DND-41 (cell line): ENCODE data around the gene GBE1.

Source experiments
- ATAC-seq: fragments of 200-7000 bp; cut with Tn5 transposase; 3 replicates; pipeline ENCODE4 v1.9.1; 2021; ENCODE audit warnings: low read depth; ENCODE audit not compliant: insufficient read depth
- DNase-seq: peaks from one replicate; pipeline ENCODE4 v3.0.0-alpha.2; 2020
- H2AFZ ChIP-seq: 2 replicates; pipeline ENCODE4 v1.6.0; 2012; ENCODE audit warnings: low read depth, low read length
- H3K27ac ChIP-seq: 2 replicates; pipeline ENCODE4 v1.5.1; 2012; ENCODE audit warnings: low read length, inconsistent platforms
- H3K27me3 ChIP-seq: fragments of 200-600 bp; sonication (generic); 2 replicates; pipeline ENCODE4 v1.6.0; 2012; ENCODE audit warnings: low read length, mild to moderate bottlenecking, inconsistent platforms; ENCODE audit not compliant: insufficient read depth, poor library complexity
- H3K36me3 ChIP-seq: 2 replicates; pipeline ENCODE4 v1.5.1; 2012; ENCODE audit warnings: low read length, inconsistent platforms; ENCODE audit not compliant: insufficient read depth
- H3K4me1 ChIP-seq: 2 replicates; pipeline ENCODE4 v1.5.1; 2012; ENCODE audit warnings: mild to moderate bottlenecking, low read length; ENCODE audit not compliant: insufficient read depth
- H3K4me2 ChIP-seq: 2 replicates; pipeline ENCODE4 v1.6.0; 2012; ENCODE audit warnings: mild to moderate bottlenecking, moderate library complexity, low read length, inconsistent platforms; ENCODE audit not compliant: insufficient read depth
- H3K4me3 ChIP-seq, 2 experiments: fragments of 200-600 bp in 1 of 2; shearing (Covaris generic) in 1 of 2; 2 replicates each; pipeline ENCODE4 v1.5.1; 2012 to 2016; ENCODE audit warnings: inconsistent platforms in 2 of 2, low read length in 2 of 2, mild to moderate bottlenecking in 2 of 2, low read depth in 1 of 2, moderate library complexity in 1 of 2
- H3K79me2 ChIP-seq: 2 replicates; pipeline ENCODE4 v1.6.0; 2012; ENCODE audit warnings: low read length, inconsistent platforms; ENCODE audit not compliant: insufficient read depth
- H3K9ac ChIP-seq: 2 replicates; pipeline ENCODE4 v1.6.0; 2012; ENCODE audit warnings: low read depth, mild to moderate bottlenecking, inconsistent platforms, low read length, moderate library complexity
- H3K9me3 ChIP-seq: 2 replicates; pipeline ENCODE4 v1.5.1; 2012; ENCODE audit warnings: low read length, moderate library complexity, mild to moderate bottlenecking, inconsistent platforms; ENCODE audit not compliant: insufficient read depth, severe bottlenecking
- H4K20me1 ChIP-seq: 2 replicates; pipeline ENCODE4 v1.6.0; 2012; ENCODE audit warnings: low read length; ENCODE audit not compliant: insufficient read depth
- CTCF ChIP-seq: IDR thresholded peaks from 2 replicates; pipeline ENCODE4 v1.5.1; 2012; ENCODE audit warnings: borderline replicate concordance, low read length, moderate library complexity, mild to moderate bottlenecking; ENCODE audit not compliant: poor library complexity, severe bottlenecking; ENCODE audit errors: extremely low read depth
- EZH2 ChIP-seq: IDR thresholded peaks from 3 replicates; pipeline ENCODE4 v1.6.1; 2012; ENCODE audit warnings: borderline replicate concordance, low read depth, mild to moderate bottlenecking, moderate library complexity, low read length, inconsistent platforms; ENCODE audit not compliant: severe bottlenecking

GBE1 gene

GRCh38 chr3:81660036-81660435 is 101.4 kb downstream of the GBE1 start:
- H2AFZ ChIP-seq: no peak overlapping the region
- H3K4me3 ChIP-seq: no peak overlapping the region
- no peak overlapping the region for H3K9ac ChIP-seq
- H4K20me1 ChIP-seq: no peaks in the 10 kb centered on the region; the same call in 1 of the 2 replicates
- no peak overlapping the region for H3K4me2 ChIP-seq
- H3K27me3 ChIP-seq: no peaks in the 10 kb centered on the region
- TF ChIP-seq EZH2 (no peak), CTCF (no peak)
- peaks cover 42% of the 10 kb centered on the region for H3K36me3 ChIP-seq
- no peaks in the 10 kb centered on the region for H3K4me1 ChIP-seq
- H3K27ac ChIP-seq: no peak overlapping the region
- H3K9me3 ChIP-seq: no peaks in the 10 kb centered on the region
- ATAC-seq (no peak), DNase-seq (no peak)
- H3K79me2 ChIP-seq: peaks cover 55% of the 10 kb centered on the region

GRCh38 chr3:81658322-81658997 is 103.0 kb downstream of the GBE1 start:
- H3K9me3 ChIP-seq: no peaks in the 10 kb centered on the region
- ATAC-seq: no peak
- DNase-seq: no peak
- no peak overlapping the region for H3K4me2 ChIP-seq
- TF ChIP-seq EZH2: no peak
- TF ChIP-seq CTCF: no peak
- no peak overlapping the region for H2AFZ ChIP-seq
- peaks cover 45% of the 10 kb centered on the region for H3K79me2 ChIP-seq
- no peak overlapping the region for H3K4me3 ChIP-seq
- no peak overlapping the region for H3K27ac ChIP-seq
- no peaks in the 10 kb centered on the region; the same call in 1 of the 2 replicates for H4K20me1 ChIP-seq
- no peaks in the 10 kb centered on the region for H3K4me1 ChIP-seq
- peaks cover 37% of the 10 kb centered on the region for H3K36me3 ChIP-seq
- H3K27me3 ChIP-seq: no peaks in the 10 kb centered on the region
- H3K9ac ChIP-seq: no peak overlapping the region

- H3K9ac ChIP-seq: no peak overlapping the region
- DNase-seq (no peak), ATAC-seq (no peak)
- no peaks in the 10 kb centered on the region for H3K4me1 ChIP-seq
- H3K9me3 ChIP-seq: no peaks in the 10 kb centered on the region
- no peak overlapping the region for H2AFZ ChIP-seq
- no peak overlapping the region for H3K4me2 ChIP-seq
- peaks cover 70% of the 10 kb centered on the region for H3K36me3 ChIP-seq
- no peak overlapping the region for H3K4me3 ChIP-seq
- peaks cover 21% of the 10 kb centered on the region for H3K79me2 ChIP-seq
- H3K27ac ChIP-seq: no peak overlapping the region
- TF ChIP-seq EZH2 (no peak), CTCF (no peak)
- H4K20me1 ChIP-seq: no peaks in the 10 kb centered on the region
- H3K27me3 ChIP-seq: no peaks in the 10 kb centered on the region
Measured at GRCh38 chr3:81651139-81651538, 110.3 kb downstream of the GBE1 start.
